GM23248 (cell line): ENCODE results near the gene ROS1. TPM values are rescaled to one million over a fixed set of nuclear protein-coding genes. Genes with fewer than 3 reads are reported as not detected.

Experiments
- DNase-seq: peaks from one replicate; pipeline ENCODE4 v3.0.0-alpha.2; 2015
- H2AFZ ChIP-seq: fragments of 200-600 bp; sonication (generic); 2 replicates; pipeline ENCODE4 v1.6.1; 2016; ENCODE audit warnings: antibody characterized with exemption
- H3F3A ChIP-seq: fragments of 200-600 bp; sonication (generic); 2 replicates; pipeline ENCODE4 v1.6.1; 2016; ENCODE audit warnings: mild to moderate bottlenecking, antibody characterized with exemption, mixed run types; ENCODE audit not compliant: insufficient read depth
- H3K27ac ChIP-seq: fragments of 200-600 bp; sonication (generic); 2 replicates; pipeline ENCODE4 v1.5.1; 2016; ENCODE audit warnings: mild to moderate bottlenecking
- H3K27me3 ChIP-seq: fragments of 200-600 bp; sonication (generic); replicated peaks from 2 replicates; pipeline ENCODE4 v1.6.1; 2016; ENCODE audit warnings: mild to moderate bottlenecking; ENCODE audit not compliant: insufficient read depth
- H3K36me3 ChIP-seq: fragments of 200-600 bp; sonication (generic); 2 replicates; pipeline ENCODE4 v1.6.1; 2016; ENCODE audit warnings: low read depth, mild to moderate bottlenecking
- H3K4me1 ChIP-seq: fragments of 200-600 bp; sonication (generic); 2 replicates; pipeline ENCODE4 v1.6.1; 2016; ENCODE audit warnings: mild to moderate bottlenecking; ENCODE audit not compliant: insufficient read depth
- H3K4me2 ChIP-seq: fragments of 200-600 bp; sonication (generic); one replicate; pipeline ENCODE4 v1.6.1; 2016; ENCODE audit warnings: mild to moderate bottlenecking; ENCODE audit not compliant: unreplicated experiment
- H3K4me3 ChIP-seq: fragments of 200-600 bp; sonication (generic); 2 replicates; pipeline ENCODE4 v1.5.1; 2016; ENCODE audit warnings: mild to moderate bottlenecking
- H3K79me2 ChIP-seq: fragments of 200-600 bp; sonication (generic); 2 replicates; pipeline ENCODE4 v1.6.1; 2016; ENCODE audit warnings: mild to moderate bottlenecking; ENCODE audit not compliant: insufficient read depth
- H3K9ac ChIP-seq: fragments of 200-600 bp; sonication (generic); 2 replicates; pipeline ENCODE4 v1.6.1; 2016; ENCODE audit warnings: mild to moderate bottlenecking
- H3K9me2 ChIP-seq: fragments of 200-600 bp; sonication (generic); 2 replicates; pipeline ENCODE4 v1.6.1; 2016; ENCODE audit warnings: mixed run types, mild to moderate bottlenecking, moderate library complexity; ENCODE audit not compliant: insufficient read depth
- H3K9me3 ChIP-seq: fragments of 200-600 bp; sonication (generic); one replicate; pipeline ENCODE4 v1.6.1; 2017; ENCODE audit warnings: low read depth
- H4K20me1 ChIP-seq: fragments of 200-600 bp; sonication (generic); 2 replicates; pipeline ENCODE4 v1.6.0; 2016; ENCODE audit not compliant: insufficient read depth
- EZH2 ChIP-seq: fragments of 200-600 bp; sonication (generic); IDR thresholded peaks from 2 replicates; pipeline ENCODE4 v1.6.1; 2018; ENCODE audit warnings: antibody characterized with exemption, mild to moderate bottlenecking; ENCODE audit not compliant: insufficient read depth, poor library complexity, severe bottlenecking
- EZH2phosphoT487 ChIP-seq: fragments of 200-600 bp; sonication (generic); IDR thresholded peaks from 2 replicates; pipeline ENCODE4 v1.6.1; 2018; ENCODE audit warnings: antibody characterized with exemption, moderate library complexity, mild to moderate bottlenecking, low read depth; ENCODE audit not compliant: insufficient read depth
- WGBS, 2 experiments: methylation state at CpG; one replicate each; pipeline ENCODE4 v1.1.6; 2015 to 2017; ENCODE audit warnings: low lambda C conversion rate in 2 of 2, low coverage in 1 of 2; ENCODE audit errors: missing lambda C conversion rate in 2 of 2; 5-methylcytosine and 5-hydroxymethylcytosine counted together
- in situ Hi-C: fragments of 300-500 bp; cut with MboI; formaldehyde crosslinking; loops from 2 replicates; pipeline ENCODE4 v1.15.0; 2020
- polyA plus RNA-seq: library from polyadenylated mRNA; unstranded; fragments of >200 nt; fragmentation: Nextera tagmentation; extraction: Ambion mirVana; gene quantifications from 2 replicates; pipeline ENCODE4 v1.2.1, GENCODE V29; 2016
- total RNA-seq: library from RNA; depleted of rRNA; stranded (reverse); fragments of >200 nt; shearing (Covaris generic); gene quantifications from 2 replicates; pipeline ENCODE4 v1.2.3, GENCODE V29; 2014

Gene ROS1
- total and polyA plus RNA-seq, 2 experiments from 2014 or later: 0.20 to 0.43 TPM

- no peaks in the 10 kb centered on the region for H3K27me3 ChIP-seq
- no peaks in the 10 kb centered on the region for H4K20me1 ChIP-seq
- no peak overlapping the region for H3K4me3 ChIP-seq
- H3K79me2 ChIP-seq: no peaks in the 10 kb centered on the region
- no peaks in the 10 kb centered on the region for H3K4me1 ChIP-seq
- WGBS, 2 experiments: 67 to 73% methylated on average over 3 of the region's 3 CpGs
- no peak overlapping the region for H3K9ac ChIP-seq
- H3K27ac ChIP-seq: no peak overlapping the region
- H2AFZ ChIP-seq: no peak overlapping the region
- H3K9me2 ChIP-seq: no peaks in the 10 kb centered on the region
- no peaks in the 10 kb centered on the region for H3F3A ChIP-seq
- no peak overlapping the region for H3K4me2 ChIP-seq
- DNase-seq: no peak
- H3K36me3 ChIP-seq: no peaks in the 10 kb centered on the region
- no peak for TF ChIP-seq EZH2phosphoT487
- in situ Hi-C loops: no loop called here
- H3K9me3 ChIP-seq: no peaks in the 10 kb centered on the region
Observed at GRCh38 chr6:117298941-117299340, 126.8 kb downstream of the ROS1 start.

GRCh38 chr6:117290173-117290846, 135.4 kb downstream of the ROS1 start:
- Histone ChIP-seq H3K4me2 (no peak overlapping the region), H2AFZ (no peak overlapping the region), H3K4me3 (no peak overlapping the region), H3K9me3 (no peaks in the 10 kb centered on the region), H3K79me2 (no peaks in the 10 kb centered on the region), H3K9ac (no peak overlapping the region), H3K9me2 (no peaks in the 10 kb centered on the region), H3F3A (no peaks in the 10 kb centered on the region), H4K20me1 (no peaks in the 10 kb centered on the region), H3K27me3 (no peaks in the 10 kb centered on the region), H3K27ac (no peak overlapping the region), H3K36me3 (no peaks in the 10 kb centered on the region), H3K4me1 (no peaks in the 10 kb centered on the region)
- 48 to 53% methylated on average over 3 of the region's 3 CpGs for WGBS, 2 experiments
- TF ChIP-seq EZH2phosphoT487: no peak
- no peak for TF ChIP-seq EZH2
- in situ Hi-C loops: no loop called here
- DNase-seq: no peak

- H3K4me2 ChIP-seq: no peak overlapping the region
- no peaks in the 10 kb centered on the region for H3K36me3 ChIP-seq
- H3F3A ChIP-seq: no peaks in the 10 kb centered on the region
- H2AFZ ChIP-seq: no peak overlapping the region
- H3K4me1 ChIP-seq: no peaks in the 10 kb centered on the region
- no peak overlapping the region for H3K9ac ChIP-seq
- WGBS, 2 experiments: 1 to 9% methylated on average over 3 of the region's 3 CpGs
- H3K4me3 ChIP-seq: no peak overlapping the region
- DNase-seq: no peak
- no peak for TF ChIP-seq EZH2
- no peak for TF ChIP-seq EZH2phosphoT487
- no peaks in the 10 kb centered on the region for H3K9me2 ChIP-seq
- H3K9me3 ChIP-seq: no peaks in the 10 kb centered on the region
- no peaks in the 10 kb centered on the region for H4K20me1 ChIP-seq
- in situ Hi-C loops: no loop called here
- no peak overlapping the region for H3K27ac ChIP-seq
- H3K79me2 ChIP-seq: no peaks in the 10 kb centered on the region
- no peaks in the 10 kb centered on the region for H3K27me3 ChIP-seq
Observed at GRCh38 chr6:117288083-117288715, 137.5 kb downstream of the ROS1 start.

GRCh38 chr6:117280922-117281321, 144.8 kb downstream of the ROS1 start:
- TF ChIP-seq EZH2 (no peak), EZH2phosphoT487 (no peak)
- in situ Hi-C loops: no loop called here

More at GRCh38 chr6:117280922-117281321, 144.8 kb downstream of the ROS1 start:
- H3K27ac ChIP-seq: no peak overlapping the region
- no peak overlapping the region for H3K4me2 ChIP-seq
- H4K20me1 ChIP-seq: no peaks in the 10 kb centered on the region
- 34 to 60% methylated on average over 3 of the region's 3 CpGs for WGBS, 2 experiments
- no peaks in the 10 kb centered on the region for H3K36me3 ChIP-seq
- no peaks in the 10 kb centered on the region for H3K9me2 ChIP-seq
- H3K79me2 ChIP-seq: no peaks in the 10 kb centered on the region
- peak; percentile 26 for DNase-seq
- no peak overlapping the region for H3K4me3 ChIP-seq
- H3K9me3 ChIP-seq: no peaks in the 10 kb centered on the region
- H3K9ac ChIP-seq: no peak overlapping the region
- H3K27me3 ChIP-seq: 0 out of 2 replicates have a peak, but pooled peaks cover 11% of the 10 kb centered on the region
- no peaks in the 10 kb centered on the region for H3K4me1 ChIP-seq
- no peak overlapping the region for H2AFZ ChIP-seq
- H3F3A ChIP-seq: no peaks in the 10 kb centered on the region
